Thyroid gland (tissue), 4 donors: Measurements from ENCODE around the gene RAD51AP2.

Source experiments
- POLR2A ChIP-seq, 2 donors: fragments of 450-650 bp; IDR thresholded peaks; one replicate each; pipeline ENCODE4 v1.6.1; 2017; ENCODE audit warnings: antibody characterized with exemption in 2 of 2, mild to moderate bottlenecking in 2 of 2, moderate library complexity in 1 of 2
- TF ChIP-seq, protein P1 (sequence below), 6 experiments: fragments of 200-600 bp in 3 of 6; fragments of 450-650 bp in 3 of 6; sonication (generic) in 3 of 6; IDR thresholded peaks; one replicate each; pipeline ENCODE4 v1.5.1; 2016 to 2019; ENCODE audit warnings: antibody characterized with exemption in 6 of 6, mild to moderate bottlenecking in 2 of 6, inconsistent platforms in 1 of 6, moderate library complexity in 1 of 6

- TF ChIP-seq, protein P1, sequence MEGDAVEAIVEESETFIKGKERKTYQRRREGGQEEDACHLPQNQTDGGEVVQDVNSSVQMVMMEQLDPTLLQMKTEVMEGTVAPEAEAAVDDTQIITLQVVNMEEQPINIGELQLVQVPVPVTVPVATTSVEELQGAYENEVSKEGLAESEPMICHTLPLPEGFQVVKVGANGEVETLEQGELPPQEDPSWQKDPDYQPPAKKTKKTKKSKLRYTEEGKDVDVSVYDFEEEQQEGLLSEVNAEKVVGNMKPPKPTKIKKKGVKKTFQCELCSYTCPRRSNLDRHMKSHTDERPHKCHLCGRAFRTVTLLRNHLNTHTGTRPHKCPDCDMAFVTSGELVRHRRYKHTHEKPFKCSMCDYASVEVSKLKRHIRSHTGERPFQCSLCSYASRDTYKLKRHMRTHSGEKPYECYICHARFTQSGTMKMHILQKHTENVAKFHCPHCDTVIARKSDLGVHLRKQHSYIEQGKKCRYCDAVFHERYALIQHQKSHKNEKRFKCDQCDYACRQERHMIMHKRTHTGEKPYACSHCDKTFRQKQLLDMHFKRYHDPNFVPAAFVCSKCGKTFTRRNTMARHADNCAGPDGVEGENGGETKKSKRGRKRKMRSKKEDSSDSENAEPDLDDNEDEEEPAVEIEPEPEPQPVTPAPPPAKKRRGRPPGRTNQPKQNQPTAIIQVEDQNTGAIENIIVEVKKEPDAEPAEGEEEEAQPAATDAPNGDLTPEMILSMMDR (IDR thresholded peaks at IDR 0.05): no peak
- TF ChIP-seq POLR2A (IDR thresholded peaks at IDR 0.05): no peak
Observed at GRCh38 chr2:17558053-17558452, 39.8 kb upstream of the RAD51AP2 start.
